Right lobe of liver (tissue), 6 donors: ENCODE results near the gene NTN5. TPM values are rescaled to one million over a fixed set of nuclear protein-coding genes. Genes with fewer than 3 reads are reported as not detected.
"Not testable (repeated sequence)": the region's sequence is repeated elsewhere in the genome, so short reads cannot be mapped to it uniquely, and the experiment has no call there.

Source experiments
- ATAC-seq, 4 donors: fragments of 200-7000 bp; cut with Tn5 transposase; one replicate each; pipeline ENCODE4 v1.9.1; 2020; ENCODE audit warnings: mild to moderate bottlenecking in 4 of 4, moderate library complexity in 4 of 4
- DNase-seq, 3 donors: peaks; one replicate each; pipeline ENCODE4 v3.0.0-alpha.2; 2020
- H3K27ac ChIP-seq, 3 donors: fragments of 200-600 bp; one replicate each; pipeline ENCODE4 v1.8.0; 2022
- H3K27me3 ChIP-seq, 2 donors: fragments of 200-600 bp; one replicate each; pipeline ENCODE4 v1.8.0; 2022
- H3K36me3 ChIP-seq, 4 donors: fragments of 200-600 bp; sonication (generic) in 1 of 4; one replicate each; pipeline versions ENCODE4 v1.5.1 to v1.8.0; 2017 to 2022; ENCODE audit warnings: control low read depth in 1 of 4
- H3K4me1 ChIP-seq, 4 donors: fragments of 200-600 bp; sonication (generic) in 1 of 4; one replicate each; pipeline versions ENCODE4 v1.5.1 to v1.8.0; 2017 to 2022; ENCODE audit warnings: control low read depth in 1 of 4
- H3K4me3 ChIP-seq, 3 donors: fragments of 200-600 bp; one replicate each; pipeline ENCODE4 v1.8.0; 2022
- H3K9me3 ChIP-seq, 4 donors: fragments of 200-600 bp; sonication (generic) in 1 of 4; one replicate each; pipeline versions ENCODE4 v1.5.1 to v1.8.0; 2017 to 2022; ENCODE audit warnings: control low read depth in 1 of 4
- POLR2A ChIP-seq: fragments of 450-650 bp; IDR thresholded peaks from one replicate; pipeline ENCODE4 v1.6.1; 2017; ENCODE audit warnings: antibody characterized with exemption, mild to moderate bottlenecking
- WGBS: methylation state at CpG from one replicate; pipeline ENCODE4 v1.1.6; 2018; ENCODE audit warnings: low coverage, low lambda C conversion rate; ENCODE audit not compliant: insufficient coverage; ENCODE audit errors: missing lambda C conversion rate; 5-methylcytosine and 5-hydroxymethylcytosine counted together
- intact Hi-C, 2 donors: fragments of 100-400 bp; cut with DNase I; formaldehyde crosslinking; loops; one replicate each; pipeline versions ENCODE4 v1.11.2 to v1.14.1; 2022
- total RNA-seq, 6 experiments: library from RNA; depleted of rRNA in 2 of 6; stranded (reverse); fragments of >200 nt in 2 of 6; fragmentation: NEBNext Ultra II Directional in 3 of 6; extraction: Animal tissue kit (Norgen Biotek cat#: 25700) in 3 of 6; gene quantifications; one replicate each; pipeline versions ENCODE4 v1.1.0 to v1.2.4, GENCODE V29; 2016 to 2023
- TF ChIP-seq, protein P1 (sequence below), 4 donors: fragments of 200-600 bp in 3 of 4; fragments of 450-650 bp in 1 of 4; IDR thresholded peaks; one replicate each; pipeline versions ENCODE4 v1.5.1 to v1.8.0; 2016 to 2022; ENCODE audit warnings: antibody characterized with exemption in 4 of 4, mild to moderate bottlenecking in 2 of 4
- donor health status: DM: no; HTN: yes; CAD: no.
- donor health status: DM: no; HTN: no; CAD: no.
- donor health status: DM: no; HTN: no; CAD: no.
- donor health status: DM: no; HTN: yes; CAD: no.
- donor health status: DM: no; HTN: yes; CAD: no.

NTN5 gene
- total RNA-seq, 6 experiments from 2014 or later = 0.11 to 0.32 TPM; not detected in 4

DNA sequence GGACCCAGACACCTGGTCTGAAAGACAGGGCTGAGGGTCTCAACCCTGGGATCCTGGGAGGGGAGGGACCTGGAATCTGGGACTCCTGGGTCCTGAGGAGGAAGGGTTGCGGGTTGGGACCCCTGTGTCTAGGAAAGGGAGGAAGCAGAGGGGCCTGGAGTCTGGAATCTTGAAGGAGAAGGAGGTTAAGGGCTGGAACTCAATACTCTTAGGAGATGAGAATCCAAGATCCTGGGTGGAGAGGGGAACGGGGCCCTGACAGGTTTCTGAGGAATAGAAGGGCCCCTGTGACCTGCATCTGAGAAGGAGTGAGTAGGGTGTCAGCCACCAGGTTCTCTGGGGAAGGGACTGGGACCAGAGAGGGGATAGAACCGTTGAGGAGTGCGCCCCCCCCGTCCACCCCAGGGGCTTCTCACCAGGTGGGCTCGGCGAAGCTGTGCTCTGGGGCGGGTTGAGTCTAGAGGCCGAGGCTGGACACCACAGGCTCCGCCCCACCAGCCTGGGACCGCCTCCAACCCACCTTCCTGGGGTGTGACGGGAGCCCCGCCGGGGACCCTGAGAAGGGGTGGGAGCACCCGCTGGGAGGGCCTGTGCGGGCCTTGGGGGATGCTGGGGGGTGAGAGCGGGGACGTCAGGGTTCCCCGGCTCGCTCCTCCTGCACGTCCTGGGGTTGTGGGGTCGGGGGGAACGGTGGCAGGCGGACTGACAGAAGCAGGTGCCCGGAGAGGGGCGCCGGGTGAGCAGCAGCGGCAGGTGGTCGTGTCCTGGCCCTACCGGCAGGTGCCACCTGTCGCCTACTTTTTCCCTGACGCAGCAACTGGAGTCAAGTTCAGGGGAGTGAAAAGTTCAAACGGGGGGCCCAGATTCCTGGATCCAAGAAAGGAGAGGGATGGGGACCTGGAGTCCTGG lies 46.7 kb upstream of the NTN5 start, which contains the start of gene MAMSTR:
Gene MAMSTR, minus strand, starts transcription at position 463 of the 909 bp plus-strand sequence. CDS start 694 bp downstream, outside the sequence.
- WGBS = 85% methylated on average over 12 of the region's 33 CpGs
- no peak for DNase-seq

DNA sequence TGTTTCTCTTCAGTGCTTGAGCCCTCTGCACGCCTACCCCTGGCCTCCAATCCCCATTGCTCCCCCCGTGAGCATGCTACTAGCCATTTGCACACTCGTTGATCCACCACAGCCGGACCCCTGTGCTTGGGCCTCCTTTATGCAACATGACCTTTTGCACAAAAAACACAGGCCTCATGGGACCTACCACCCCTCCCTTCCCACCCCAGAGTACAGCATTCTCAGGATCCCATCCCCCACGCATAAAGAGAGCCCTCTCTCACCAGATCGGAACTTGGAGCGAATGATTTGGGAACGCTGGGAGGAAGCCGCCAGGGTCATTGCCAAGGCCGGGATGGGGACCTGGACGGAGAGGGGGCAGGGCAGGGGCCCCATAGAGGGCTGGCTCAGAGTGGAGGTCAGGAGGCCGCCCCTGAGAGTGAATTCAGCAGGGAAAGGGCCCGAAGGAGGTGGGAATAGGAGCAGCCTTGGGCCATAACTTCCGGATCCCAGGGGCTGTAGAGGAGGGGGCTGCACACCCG lies 46.0 kb upstream of the NTN5 start:
- Histone ChIP-seq H3K27me3 (no peaks in the 10 kb centered on the region), H3K27ac (no peak overlapping the region), H3K4me1 (peaks cover 0 to 3% (median 0%) of the 10 kb centered on the region in 4 donors), H3K4me3 (no peak overlapping the region), H3K9me3 (no peaks in the 10 kb centered on the region), H3K36me3 (no peaks in the 10 kb centered on the region)
- ATAC-seq (no peak), DNase-seq (no peak)
- intact Hi-C loops = no loop called here
- TF ChIP-seq, protein P1, sequence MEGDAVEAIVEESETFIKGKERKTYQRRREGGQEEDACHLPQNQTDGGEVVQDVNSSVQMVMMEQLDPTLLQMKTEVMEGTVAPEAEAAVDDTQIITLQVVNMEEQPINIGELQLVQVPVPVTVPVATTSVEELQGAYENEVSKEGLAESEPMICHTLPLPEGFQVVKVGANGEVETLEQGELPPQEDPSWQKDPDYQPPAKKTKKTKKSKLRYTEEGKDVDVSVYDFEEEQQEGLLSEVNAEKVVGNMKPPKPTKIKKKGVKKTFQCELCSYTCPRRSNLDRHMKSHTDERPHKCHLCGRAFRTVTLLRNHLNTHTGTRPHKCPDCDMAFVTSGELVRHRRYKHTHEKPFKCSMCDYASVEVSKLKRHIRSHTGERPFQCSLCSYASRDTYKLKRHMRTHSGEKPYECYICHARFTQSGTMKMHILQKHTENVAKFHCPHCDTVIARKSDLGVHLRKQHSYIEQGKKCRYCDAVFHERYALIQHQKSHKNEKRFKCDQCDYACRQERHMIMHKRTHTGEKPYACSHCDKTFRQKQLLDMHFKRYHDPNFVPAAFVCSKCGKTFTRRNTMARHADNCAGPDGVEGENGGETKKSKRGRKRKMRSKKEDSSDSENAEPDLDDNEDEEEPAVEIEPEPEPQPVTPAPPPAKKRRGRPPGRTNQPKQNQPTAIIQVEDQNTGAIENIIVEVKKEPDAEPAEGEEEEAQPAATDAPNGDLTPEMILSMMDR (IDR thresholded peaks at IDR 0.05) = no peak
- TF ChIP-seq POLR2A = no peak
- 57% methylated on average over 15 of the region's 15 CpGs for WGBS

More for the DNA sequence above, 46.7 kb upstream of the NTN5 start, which contains the start of gene MAMSTR:
- H3K27me3 ChIP-seq = no peaks in the 10 kb centered on the region
- no peak for ATAC-seq
- peak within 1 kb of the TSS in 2 of 3 donors; percentile 33 to 62 for H3K27ac ChIP-seq
- H3K36me3 ChIP-seq = no peaks in the 10 kb centered on the region
- H3K4me1 ChIP-seq = peaks cover 0 to 3% (median 0%) of the 10 kb centered on the region in 4 donors
- intact Hi-C loops = no loop called here
- H3K4me3 ChIP-seq = peak within 1 kb of the TSS in 2 of 3 donors; percentile 59 to 63
- H3K9me3 ChIP-seq = no peaks in the 10 kb centered on the region
- no peak for TF ChIP-seq POLR2A
- TF ChIP-seq, protein P1 (IDR thresholded peaks at IDR 0.05) = no peak

DNA sequence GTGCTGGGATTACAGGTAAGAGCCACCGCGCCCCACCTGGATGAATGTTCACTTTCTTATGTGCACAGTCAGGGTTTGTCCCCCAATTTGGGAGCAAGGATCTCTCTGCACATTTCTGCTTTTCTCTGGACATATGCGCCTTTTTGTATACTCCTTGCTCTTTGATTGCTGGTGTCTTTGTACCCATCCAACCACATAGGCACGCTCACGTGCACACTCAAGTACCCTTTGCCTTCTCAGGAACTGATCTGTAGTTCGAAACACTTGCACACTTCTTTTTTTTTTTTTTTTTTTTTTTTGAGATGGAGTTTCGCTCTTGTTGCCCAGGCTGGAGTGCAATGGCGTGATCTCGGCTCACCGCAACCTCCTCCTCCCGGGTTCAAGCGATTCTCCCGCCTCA lies 45.3 kb upstream of the NTN5 start:
- intact Hi-C loops, H3K4me3 ChIP-seq, DNase-seq, H3K4me1 ChIP-seq, ATAC-seq, H3K36me3 ChIP-seq, H3K27ac ChIP-seq, H3K9me3 ChIP-seq, H3K27me3 ChIP-seq: not testable (repeated sequence)
- WGBS = 92% methylated on average over 13 of the region's 13 CpGs

DNA sequence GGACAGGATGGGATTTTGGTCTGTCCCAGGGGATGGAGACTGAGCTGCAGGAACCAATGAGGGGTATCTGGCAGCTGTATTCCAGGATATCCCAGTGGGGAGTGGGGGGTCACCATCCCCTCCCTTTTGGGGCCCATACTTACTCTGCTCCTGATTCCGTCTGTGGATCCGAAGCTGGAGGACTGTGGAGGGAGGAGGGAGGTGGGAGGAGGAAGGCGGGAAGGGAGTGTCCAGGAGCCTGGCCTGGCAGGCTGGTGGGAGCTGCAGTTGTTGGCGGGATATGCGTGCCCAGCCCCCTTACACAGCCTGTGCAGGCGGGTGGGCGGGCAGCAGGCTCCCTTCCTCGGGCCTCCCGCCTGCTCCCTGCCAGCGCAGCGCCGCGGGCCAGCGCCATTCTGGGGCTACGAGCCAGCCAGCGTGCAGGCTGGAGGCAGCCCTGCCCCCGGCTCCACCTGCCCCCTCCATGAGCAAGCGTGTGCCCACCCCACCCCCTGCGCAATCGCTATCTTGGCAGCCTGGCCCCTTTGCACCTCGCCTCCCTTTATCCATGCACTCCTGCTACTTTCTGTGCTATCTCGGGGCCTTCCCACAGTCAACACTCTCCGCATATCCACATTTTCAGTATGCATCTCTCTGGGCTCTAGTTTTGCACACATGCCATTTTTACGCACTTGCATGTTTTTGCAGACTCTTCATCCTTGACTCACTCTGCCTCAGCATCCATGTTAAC lies 43.9 kb upstream of the NTN5 start:
- ATAC-seq = no peak
- TF ChIP-seq, protein P1 (IDR thresholded peaks at IDR 0.05) = no peak
- intact Hi-C loops = no loop called here
- peaks cover 0 to 3% (median 0%) of the 10 kb centered on the region in 4 donors for H3K4me1 ChIP-seq
- H3K36me3 ChIP-seq = no peaks in the 10 kb centered on the region
- no peak overlapping the region for H3K27ac ChIP-seq
- 57% methylated on average over 7 of the region's 24 CpGs for WGBS
- no peaks in the 10 kb centered on the region for H3K9me3 ChIP-seq
- no peak for DNase-seq
- H3K27me3 ChIP-seq = no peaks in the 10 kb centered on the region
- no peak overlapping the region for H3K4me3 ChIP-seq
